SIG-M5 (cell line): ENCODE data around the gene WWOX.

Experiments
- DNase-seq: peaks from one replicate; lab custom pipeline; 2025; lab: John Stamatoyannopoulos, UW

WWOX gene

DNA sequence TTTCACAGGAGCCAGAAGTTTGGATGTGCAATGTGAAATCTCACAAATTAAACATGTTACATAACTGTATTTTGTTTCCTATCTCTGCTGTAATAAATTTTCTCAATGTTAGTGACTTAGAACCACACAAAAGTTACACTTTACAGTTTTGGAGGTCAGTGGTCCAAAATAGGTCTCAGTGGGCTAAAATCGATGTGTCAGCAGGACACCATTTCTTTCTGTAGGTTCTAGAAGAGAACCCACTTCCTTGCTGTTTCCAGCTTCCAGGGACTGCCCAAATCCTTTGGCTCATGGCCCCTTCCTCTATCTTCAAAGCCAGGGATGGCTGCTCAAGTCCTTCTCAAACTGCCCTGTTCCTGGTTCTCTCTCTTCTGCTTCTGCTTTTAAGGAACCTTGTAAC lies 252.7 kb downstream of the WWOX start:
- DNase-seq: no peak

DNA sequence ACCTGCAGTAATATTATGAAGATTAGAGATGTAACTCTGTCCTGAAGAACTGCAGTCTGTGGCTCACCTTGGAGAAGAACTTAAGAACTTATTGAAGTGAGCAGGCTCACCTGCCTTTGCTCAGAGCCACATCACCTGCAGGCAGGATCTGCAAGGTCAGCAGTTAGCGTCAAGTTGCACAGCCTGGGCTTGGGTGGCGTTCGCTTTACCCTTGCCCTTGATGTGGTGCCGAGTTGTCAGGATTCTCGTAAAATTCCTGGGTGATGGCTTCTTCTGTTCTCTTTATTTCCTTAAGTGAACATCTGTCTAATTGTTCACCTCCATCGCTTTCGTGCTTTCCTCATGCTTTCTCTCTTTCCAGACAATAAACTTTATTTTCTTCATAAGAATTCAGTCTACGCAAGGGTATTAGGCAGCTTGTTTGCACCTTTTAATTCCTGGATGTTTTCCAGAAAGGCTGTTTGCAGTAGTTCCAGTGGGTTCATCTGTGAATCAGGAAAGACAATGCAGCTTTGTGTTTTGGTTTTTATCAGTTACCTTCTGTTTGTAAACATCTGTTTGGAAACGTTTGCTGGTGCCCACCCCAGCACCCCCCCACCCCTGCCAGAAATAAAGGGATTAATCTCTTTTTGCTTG lies 254.3 kb downstream of the WWOX start:
- DNase-seq: no peak

DNA sequence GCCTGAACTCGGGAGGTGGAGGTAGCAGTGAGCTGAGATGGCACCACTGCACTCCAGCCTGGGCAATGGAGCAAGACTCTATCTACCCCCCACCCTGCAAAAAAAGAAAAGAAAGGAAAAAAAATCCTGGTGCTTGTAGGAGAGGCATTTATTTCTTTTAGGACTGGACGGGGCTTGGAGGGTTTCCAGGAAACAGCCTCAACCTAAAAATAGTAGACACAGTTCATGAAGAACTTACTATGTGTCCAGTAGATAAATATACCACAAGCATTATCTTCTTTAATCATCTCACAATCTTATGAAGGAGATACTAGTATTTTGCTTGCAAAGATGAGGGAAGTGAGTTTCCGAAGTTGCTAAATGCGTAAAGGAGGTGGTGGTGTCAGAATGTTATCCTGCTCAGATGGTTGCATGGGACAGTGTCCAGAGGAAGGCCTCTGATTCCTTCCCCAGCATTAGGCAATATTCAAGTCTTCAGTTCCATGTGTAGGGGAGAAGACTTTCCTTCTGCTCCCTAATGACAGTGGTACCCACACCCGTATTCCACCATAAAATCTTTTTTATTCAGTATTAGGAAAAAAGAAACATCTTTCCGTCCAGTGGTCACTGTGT lies 263.2 kb downstream of the WWOX start:
- DNase-seq: no peak

DNA sequence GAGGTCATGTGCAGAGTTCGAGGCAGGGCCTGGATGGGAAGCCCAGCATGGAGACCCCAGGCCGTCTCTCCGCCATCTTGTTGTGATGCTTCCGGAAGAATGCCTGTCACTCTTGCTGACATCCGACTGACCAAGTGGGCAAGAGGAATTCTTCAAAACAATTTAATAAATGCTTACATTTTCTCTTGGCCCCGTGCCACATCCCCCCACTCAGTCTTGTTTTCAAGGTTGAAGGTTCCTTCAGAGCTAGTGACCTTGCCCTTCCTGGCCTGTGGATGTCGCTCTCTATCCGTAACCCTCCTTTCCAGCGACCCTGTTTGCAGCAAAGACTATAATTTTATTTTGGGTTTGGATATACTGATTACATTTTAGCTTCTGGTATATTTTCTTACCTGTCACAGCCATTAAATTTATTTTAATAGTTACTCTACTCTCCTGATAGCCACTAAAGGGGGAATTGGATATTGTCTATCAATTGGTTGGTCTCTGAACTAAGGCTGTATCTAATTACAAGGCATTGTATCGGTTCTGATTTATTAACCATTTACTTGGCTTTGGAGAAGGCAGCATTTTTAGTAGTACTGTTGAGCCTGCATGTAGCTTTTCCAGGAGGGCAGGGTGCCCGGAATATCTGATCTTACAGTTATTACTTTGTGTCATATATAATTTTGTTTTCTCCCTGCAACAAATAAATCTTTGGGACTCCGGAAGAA lies 264.5 kb downstream of the WWOX start:
- DNase-seq: no peak

DNA sequence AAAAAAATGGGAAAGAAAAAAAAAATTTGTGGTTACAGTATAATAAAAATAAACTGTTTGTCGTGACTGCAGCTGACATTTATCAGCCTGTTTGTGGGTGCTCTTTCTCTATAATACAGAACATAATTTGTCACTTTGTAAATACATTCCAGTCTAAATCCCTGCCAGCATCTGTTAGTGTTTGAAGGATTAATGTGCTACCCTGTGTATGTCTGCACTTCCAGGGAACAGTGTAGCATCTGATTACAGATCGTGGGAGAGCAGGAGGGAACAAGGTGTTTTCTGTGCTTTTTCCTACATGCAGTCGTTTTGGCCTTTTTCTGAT lies 265.1 kb downstream of the WWOX start:
- no peak for DNase-seq

DNA sequence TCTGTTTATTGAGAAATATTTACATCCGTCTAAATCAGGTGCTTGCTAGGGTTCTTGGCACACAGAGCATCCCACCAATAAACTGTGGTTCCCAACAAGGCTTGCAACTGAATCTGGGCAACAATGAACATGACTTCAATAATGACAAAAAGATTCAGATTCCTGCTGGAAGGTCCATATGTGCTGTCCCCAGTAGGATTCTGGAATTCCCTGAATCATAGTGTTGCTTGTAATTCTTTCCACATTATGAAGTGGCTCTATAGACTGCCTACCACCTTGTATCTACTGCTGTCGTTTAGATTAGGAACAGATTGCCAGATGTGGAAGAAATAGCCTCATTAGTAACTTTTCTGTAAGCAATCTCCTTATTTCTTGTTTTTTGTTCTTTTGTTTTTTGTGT lies 265.9 kb downstream of the WWOX start:
- no peak for DNase-seq

DNA sequence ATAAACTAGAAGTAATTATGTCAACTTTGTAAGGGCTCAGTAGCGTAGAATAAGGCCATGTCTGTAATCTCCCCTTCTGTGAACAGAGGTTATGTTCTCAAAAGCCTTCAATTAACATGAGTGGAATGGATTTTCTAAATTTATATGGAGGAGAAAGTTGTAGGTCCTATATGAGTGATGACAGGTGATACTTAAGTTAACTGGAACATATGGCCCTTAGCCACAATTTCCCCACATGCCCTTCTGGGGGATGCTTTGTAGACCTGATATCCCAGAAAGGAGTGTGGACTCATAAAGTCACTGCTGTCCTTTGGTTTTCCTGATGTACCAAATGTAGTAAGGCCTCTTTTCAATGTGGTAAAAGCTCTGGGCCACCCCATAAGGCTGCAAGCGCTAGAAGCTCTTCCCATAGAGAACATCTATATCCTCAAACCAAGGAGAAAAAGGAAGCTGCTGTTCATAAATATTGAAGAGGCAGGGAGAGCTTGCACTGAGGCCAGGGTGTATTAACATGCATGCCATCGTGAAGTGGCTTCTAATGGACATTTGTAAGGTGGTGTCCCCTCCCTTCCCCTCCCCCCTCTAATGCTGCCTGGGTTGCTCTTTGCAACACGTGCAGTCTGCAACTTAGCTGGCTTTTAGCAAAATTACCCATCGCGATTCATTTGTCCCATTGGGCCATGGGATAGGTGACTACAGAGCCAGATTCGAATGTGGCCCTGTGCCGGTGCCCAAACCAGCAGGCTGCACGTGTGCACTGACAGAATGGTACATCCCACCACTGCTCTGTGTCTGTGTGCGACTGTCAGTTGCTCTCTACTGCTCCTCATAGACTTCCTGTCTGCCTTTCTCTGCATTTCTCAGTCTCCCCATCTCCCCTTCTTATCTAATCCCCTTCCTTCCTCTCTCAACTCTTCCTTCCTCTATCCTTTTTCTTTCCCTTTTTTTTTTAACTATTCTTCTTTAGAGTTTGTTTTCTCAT lies 269.0 kb downstream of the WWOX start:
- DNase-seq: no peak

DNA sequence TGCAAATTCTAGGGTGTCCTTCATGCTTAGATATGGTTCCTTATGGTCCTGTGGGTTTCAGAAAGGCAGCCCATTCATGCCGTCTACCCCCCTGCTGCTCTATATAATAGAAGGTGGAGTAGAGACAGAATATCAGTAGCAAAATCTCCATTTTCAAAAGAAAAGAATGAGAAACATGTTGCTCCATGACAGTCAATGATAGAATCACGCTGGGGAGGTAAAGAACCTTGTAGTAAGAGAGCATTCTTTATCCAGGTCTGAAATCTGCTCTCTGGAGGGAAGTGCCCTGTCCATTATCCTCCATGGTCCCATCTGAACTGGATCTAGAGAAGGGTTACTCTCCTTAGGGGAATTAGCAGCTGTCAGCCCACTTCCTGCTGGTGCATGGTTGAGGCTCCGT lies 272.8 kb downstream of the WWOX start:
- no peak for DNase-seq

DNA sequence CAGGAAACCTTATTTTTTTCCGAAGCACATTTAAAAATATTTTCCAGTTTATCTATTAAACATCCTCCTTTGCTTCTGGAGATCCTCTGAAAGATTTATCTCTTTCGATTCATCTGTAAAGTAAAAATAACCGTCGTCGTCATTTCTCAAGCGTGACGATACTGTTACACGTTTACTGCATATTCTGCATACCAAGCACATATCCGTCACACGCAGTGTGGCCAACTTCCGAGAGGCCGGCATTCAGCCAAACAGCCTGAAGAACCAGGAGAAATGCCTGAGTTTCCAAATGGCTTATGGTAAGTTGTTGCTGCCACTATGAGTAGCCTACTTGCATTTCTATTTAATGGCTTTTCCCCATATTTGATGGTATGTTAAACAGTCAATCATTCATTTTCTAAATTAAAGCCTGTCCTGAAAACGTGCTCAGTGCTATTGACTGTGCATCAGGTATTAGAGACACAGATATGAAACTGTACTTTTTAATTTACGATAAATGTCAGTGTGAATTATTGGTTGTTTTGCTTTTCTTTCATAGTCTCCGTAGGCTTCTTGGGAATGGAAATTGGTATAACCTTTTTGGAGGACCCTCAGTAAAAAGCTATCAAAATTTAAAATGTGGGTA lies 275.7 kb downstream of the WWOX start:
- no peak for DNase-seq

DNA sequence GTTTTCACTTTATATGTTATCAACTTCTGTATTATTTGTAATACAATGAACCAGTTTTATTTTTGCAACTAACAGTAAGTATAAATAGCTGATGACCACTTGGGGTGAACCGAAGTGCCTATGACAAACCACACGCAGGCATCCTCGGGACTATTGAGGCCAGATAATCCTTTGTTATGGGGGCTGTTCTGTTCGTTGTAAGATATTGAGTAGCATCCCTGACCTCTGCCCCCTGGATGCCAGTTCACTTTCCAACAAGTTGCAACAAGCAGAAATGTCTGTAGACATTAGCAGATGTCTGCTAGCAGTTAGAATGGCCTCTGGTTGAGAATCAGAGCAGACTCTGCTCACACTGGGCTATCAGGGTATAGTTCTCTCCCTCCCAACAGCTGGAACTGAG lies 277.0 kb downstream of the WWOX start:
- DNase-seq: no peak

DNA sequence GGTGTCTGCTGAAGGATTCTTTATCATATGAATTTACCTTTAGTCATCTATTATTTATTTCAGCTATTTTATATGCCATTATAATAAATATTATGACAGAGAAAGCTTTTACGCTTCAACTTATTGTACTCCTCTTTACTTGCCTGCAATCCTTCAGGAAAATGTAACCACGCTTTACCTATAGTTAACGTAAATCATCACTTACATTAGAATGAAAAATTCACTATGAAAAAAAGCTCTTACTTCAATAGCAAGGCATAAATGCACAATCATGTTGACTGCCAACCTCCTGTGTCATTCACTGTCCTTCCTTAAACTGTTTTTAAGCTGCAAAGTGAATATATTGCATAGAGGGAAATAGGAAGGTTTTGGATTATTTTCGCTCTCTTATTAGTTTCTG lies 277.9 kb downstream of the WWOX start:
- DNase-seq: no peak

DNA sequence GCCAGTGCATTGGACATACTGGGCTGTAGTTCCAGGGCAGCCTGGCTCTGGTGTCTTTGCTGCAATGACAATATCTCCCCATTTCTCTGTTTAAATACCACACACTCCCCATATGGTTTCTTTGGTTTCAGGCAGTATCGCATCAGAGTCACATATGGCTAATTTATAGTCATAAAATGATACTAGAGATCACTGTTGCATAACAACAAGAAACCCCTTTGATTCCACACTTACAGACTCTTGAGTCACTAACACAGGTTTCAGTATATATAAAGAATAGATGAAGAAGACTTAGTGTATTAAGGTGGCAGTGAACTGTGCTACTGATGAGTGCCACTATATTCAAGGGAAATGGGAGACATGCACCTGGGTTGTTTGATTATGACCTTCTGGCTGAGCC lies 281.6 kb downstream of the WWOX start:
- no peak for DNase-seq

DNA sequence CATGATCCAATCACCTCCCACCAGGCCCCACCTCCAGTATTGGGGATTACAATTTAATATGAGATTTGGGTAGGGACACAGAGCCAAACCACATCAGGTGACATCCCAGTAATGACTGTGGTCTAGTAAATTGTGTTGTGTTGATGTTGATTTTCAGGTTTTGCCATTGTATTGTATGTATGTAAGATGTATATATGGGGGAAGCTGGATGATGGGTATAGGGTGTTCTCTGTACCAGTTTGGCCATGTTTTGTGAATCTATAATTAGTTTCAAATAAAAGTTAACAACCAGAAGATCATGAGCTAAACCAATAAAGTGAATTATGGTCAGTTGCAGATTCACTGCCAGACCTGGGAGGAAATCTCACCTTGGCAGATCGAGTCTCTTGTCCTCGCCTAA lies 283.7 kb downstream of the WWOX start:
- DNase-seq: no peak

DNA sequence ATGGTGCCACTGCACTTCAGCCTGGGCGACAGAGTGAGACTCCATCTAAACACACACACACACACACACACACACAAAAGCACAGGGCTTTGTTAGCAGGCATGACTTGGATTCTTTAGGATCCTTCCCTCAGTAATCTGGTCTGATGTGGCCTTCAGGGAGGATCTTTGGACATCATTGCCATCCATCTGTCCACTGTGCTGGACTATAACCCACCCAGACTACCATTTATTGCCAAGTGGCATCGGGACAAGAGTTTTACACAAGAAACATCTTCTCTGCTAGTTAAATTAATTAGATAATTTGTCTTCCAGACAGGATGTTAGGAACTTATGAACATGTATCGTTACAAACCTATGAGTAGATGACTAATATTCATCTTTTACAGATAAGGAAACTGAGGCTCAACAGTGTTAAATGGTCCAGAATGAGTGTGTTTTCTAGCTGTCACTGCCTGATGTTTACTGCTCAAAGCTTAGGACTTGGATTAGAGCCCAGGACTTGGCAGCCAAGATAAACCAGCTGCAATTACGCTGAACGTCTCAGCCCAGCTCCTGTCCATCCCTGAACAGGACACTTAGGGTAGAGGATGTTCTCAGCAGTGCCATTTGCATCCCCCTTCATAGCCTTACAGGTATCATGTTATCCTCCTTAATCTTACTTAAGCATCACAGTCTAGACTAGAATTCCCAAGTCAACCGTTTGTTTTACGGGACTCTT lies 285.8 kb downstream of the WWOX start:
- no peak for DNase-seq

DNA sequence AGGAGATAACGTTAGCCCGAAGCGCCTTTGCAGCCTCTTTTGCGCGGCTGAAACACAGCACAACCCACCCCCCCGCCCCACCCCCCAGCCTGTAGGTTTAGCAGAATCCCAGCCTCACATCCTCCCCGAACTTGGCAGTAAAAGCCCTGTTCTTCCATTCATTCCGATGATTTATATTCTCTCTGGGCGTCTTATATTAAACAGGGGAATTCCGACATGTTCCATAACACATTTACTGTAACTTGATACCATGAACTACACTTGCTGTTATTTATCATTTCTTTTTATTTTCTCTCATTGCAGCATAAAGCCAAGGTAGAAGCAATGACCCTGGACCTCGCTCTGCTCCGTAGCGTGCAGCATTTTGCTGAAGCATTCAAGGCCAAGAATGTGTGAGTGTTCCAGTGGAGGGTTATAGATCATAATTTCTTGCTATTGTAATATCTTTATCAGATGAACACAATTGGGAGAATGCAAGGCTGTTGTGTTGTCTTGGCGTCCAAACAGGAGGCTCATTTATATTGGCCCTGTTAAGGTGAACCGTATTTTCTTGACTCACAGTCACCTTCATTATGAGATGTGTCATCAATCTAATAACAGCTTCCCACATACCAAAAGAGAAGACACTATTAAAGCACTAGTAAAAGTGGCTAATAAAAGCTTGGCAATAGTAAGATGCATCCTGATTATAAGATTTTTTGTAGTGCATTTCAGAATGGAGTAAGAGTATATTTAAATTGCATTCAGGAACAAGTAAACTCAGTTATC lies 287.3 kb downstream of the WWOX start:
- DNase-seq: no peak

DNA sequence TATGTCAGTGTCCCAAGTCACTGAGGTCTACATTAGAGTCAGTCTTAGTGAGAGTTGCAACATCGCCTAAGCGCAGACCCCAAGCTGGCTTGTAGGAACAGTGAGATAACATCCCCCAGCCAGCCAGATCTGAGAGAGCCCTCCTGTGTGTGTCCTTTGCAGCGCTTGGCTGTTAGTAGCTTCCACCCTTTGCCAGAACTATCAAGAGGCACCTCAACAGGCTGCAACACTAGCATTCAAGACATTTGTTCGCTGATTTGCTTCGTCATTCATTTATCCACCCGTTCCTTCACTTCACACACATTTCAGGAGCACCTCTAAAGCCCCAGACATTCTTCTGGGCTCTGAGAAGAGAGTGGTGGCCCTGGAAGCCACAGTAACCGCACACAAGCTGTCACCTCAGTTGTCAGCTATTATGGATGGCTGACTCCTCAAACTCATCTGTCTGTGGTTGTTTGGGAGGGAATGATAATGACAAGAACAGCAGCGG lies 289.6 kb downstream of the WWOX start:
- DNase-seq: no peak

DNA sequence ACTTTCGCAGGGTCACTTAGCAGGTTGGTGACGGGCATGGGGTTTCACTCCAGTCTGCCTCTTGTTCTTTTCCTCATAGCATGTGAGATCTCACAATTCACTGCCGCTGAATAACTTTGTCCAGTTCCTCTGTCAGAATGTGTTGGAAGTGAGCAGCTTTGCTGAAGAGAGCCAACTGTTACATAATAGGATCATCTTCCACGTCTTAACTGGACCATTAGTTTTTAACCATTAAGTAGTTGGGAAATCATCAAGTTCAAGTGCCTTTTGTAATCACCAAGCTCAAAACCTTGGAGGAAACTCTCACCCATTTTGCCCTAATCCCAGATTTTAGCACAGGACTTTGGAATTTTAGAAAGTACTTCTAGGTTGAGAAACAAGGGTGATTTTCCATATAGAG lies 290.6 kb downstream of the WWOX start:
- DNase-seq: no peak

DNA sequence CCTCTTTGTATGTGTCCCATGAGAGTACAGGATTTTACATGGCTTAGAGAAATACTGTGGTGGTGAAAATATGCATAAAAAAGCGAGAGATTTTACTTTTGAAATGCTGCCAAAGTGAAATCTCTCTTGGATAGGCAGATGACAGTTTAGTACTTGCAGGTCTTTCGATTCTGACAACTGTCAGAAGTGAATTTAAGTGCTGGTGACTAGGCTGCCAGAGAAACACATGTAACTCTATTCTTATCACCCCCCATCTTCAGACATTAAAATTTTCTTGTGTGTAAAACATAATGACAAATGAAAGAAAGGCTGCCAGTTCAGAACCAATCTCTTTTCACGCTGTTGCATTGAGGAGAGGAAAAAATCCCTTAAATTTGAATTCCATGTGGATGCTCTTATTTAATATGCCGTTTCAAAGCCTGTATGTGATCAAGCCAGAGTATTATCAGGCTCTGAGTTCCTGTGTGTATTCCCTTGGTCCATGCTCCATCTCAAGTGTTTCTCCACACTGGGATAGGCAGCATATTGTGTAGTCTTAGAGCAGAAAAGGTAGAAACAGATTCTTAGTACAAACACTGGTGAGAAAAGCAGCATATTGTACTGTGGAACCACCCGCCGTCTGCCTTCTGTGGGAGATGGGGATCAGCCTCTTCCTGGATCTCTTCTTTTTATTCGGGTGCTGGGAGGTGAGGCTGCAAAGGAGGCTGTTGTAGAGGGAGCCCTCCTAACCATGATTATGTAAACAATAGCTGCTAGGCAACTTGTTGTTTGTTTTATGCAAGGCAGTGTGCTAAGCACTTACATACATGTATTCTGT lies 291.3 kb downstream of the WWOX start:
- DNase-seq: no peak

DNA sequence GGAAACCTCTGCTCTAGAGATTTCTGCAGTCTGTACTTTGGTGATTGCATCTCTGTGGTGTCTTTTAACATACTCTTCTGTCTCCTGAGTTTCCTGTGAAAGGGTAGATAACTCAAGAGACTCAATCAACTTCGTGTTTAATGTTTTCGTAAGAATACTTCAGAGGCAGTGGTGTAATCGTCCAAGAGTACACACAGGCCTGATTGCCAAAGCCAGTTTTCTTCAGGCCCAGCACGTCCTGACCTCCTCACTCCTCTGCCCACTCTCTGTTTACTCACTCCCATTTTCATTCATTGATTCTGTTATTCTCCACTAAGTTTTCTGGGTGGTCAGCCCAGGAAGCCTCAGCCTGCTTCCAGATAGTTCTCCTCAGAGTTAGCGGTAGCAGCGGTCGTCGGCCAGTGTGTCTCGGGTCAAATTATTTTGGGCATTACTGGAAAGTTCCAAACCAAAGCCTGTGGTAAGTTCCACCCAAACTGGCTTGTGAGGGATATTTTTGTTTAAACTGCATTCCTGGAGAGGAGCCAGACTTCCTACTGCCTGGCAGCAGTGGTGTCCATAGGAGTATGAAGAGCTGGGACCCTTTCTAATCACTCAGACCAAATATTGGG lies 293.2 kb downstream of the WWOX start:
- no peak for DNase-seq
